GM23338 (cell line): Measurements from ENCODE around the gene PRPF31. TPM values are rescaled to one million over a fixed set of nuclear protein-coding genes. Genes with fewer than 3 reads are reported as not detected.

Experiments
- ATAC-seq: fragments of 200-7000 bp; cut with Tn5 transposase; 3 replicates; pipeline ENCODE4 v1.9.1; 2020
- DNase-seq: peaks from one replicate; pipeline ENCODE4 v3.0.0-alpha.2; 2015; ENCODE audit warnings: low spot score
- H2AFZ ChIP-seq: fragments of 200-600 bp; sonication (generic); 2 replicates; pipeline ENCODE4 v1.8.0; 2016; ENCODE audit warnings: antibody characterized with exemption, mild to moderate bottlenecking, moderate library complexity
- H3F3A ChIP-seq: fragments of 200-600 bp; sonication (generic); replicated peaks from 2 replicates; pipeline ENCODE4 v1.8.0; 2017; ENCODE audit warnings: antibody characterized with exemption, mixed run types, low read depth
- H3K27ac ChIP-seq: fragments of 200-600 bp; sonication (generic); 2 replicates; pipeline ENCODE4 v1.6.1; 2016; ENCODE audit warnings: low read depth
- H3K27me3 ChIP-seq: fragments of 200-600 bp; sonication (generic); 2 replicates; pipeline ENCODE4 v1.8.0; 2016; ENCODE audit warnings: mild to moderate bottlenecking, mixed run types, moderate library complexity; ENCODE audit not compliant: insufficient read depth
- H3K36me3 ChIP-seq: fragments of 200-600 bp; sonication (generic); 2 replicates; pipeline ENCODE4 v1.8.0; 2016; ENCODE audit warnings: mild to moderate bottlenecking; ENCODE audit not compliant: insufficient read depth
- H3K4me1 ChIP-seq: fragments of 200-600 bp; sonication (generic); 2 replicates; pipeline ENCODE4 v1.8.0; 2016; ENCODE audit warnings: mild to moderate bottlenecking, moderate library complexity; ENCODE audit not compliant: insufficient read depth
- H3K4me2 ChIP-seq: fragments of 200-600 bp; sonication (generic); 2 replicates; pipeline ENCODE4 v1.7.1; 2017; ENCODE audit warnings: mixed run types
- H3K4me3 ChIP-seq: fragments of 200-600 bp; sonication (generic); 2 replicates; pipeline ENCODE4 v1.6.1; 2016; ENCODE audit warnings: mixed run types
- H3K79me2 ChIP-seq: fragments of 200-600 bp; sonication (generic); replicated peaks from 2 replicates; pipeline ENCODE4 v1.8.0; 2017; ENCODE audit warnings: mild to moderate bottlenecking; ENCODE audit not compliant: insufficient read depth
- H3K9me2 ChIP-seq: fragments of 200-600 bp; sonication (generic); 2 replicates; pipeline ENCODE4 v1.8.0; 2017; ENCODE audit not compliant: insufficient read depth
- H4K20me1 ChIP-seq: fragments of 200-600 bp; sonication (generic); replicated peaks from 2 replicates; pipeline ENCODE4 v1.8.0; 2017; ENCODE audit warnings: mild to moderate bottlenecking; ENCODE audit not compliant: insufficient read depth
- H3K27ac Mint-ChIP-seq: 2 replicates; pipeline ENCODE4 v1.8.0; 2020; ENCODE audit warnings: inconsistent platforms, mild to moderate bottlenecking, moderate library complexity, mixed read lengths
- H3K27me3 Mint-ChIP-seq: 3 replicates; pipeline ENCODE4 v1.8.0; 2022; ENCODE audit warnings: low read depth, mild to moderate bottlenecking, moderate library complexity, mixed read lengths, inconsistent platforms; ENCODE audit not compliant: insufficient read depth, poor library complexity
- H3K36me3 Mint-ChIP-seq: 3 replicates; pipeline ENCODE4 v1.8.0; 2021; ENCODE audit warnings: low read depth, mild to moderate bottlenecking, inconsistent platforms, moderate library complexity, mixed read lengths
- H3K4me1 Mint-ChIP-seq: 3 replicates; pipeline ENCODE4 v1.8.0; 2020; ENCODE audit warnings: mild to moderate bottlenecking, inconsistent platforms, mixed read lengths
- H3K4me3 Mint-ChIP-seq: 3 replicates; pipeline ENCODE4 v1.8.0; 2021; ENCODE audit warnings: moderate library complexity, mild to moderate bottlenecking, inconsistent platforms, mixed read lengths
- H3K9me3 Mint-ChIP-seq: 3 replicates; pipeline ENCODE4 v1.8.0; 2020; ENCODE audit warnings: moderate library complexity, mild to moderate bottlenecking, inconsistent platforms, mixed read lengths
- NANOG ChIP-seq: IDR thresholded peaks from 2 replicates; pipeline ENCODE4 v1.6.1; 2016; ENCODE audit warnings: antibody characterized with exemption, borderline replicate concordance
- polyA plus RNA-seq: library from polyadenylated mRNA; unstranded; fragments of >200 nt; fragmentation: Nextera tagmentation; extraction: Ambion mirVana; gene quantifications from 2 replicates; pipeline ENCODE4 v1.2.1, GENCODE V29; 2016
- total RNA-seq: library from RNA; depleted of rRNA; stranded (reverse); fragments of >200 nt; shearing (Covaris generic); gene quantifications from 2 replicates; pipeline ENCODE4 v1.2.3, GENCODE V29; 2014
- TF ChIP-seq, protein P1 (sequence below): fragments of 250-450 bp; sonication (Bioruptor Pico); IDR thresholded peaks from 2 replicates; pipeline ENCODE4 v1.5.0; 2020; ENCODE audit warnings: mild to moderate bottlenecking, moderate library complexity
- TF ChIP-seq, protein P2 (sequence below), 2 experiments: fragments of 200-600 bp in 1 of 2; sonication (generic) in 1 of 2; conservative IDR thresholded peaks; 2 replicates each; pipeline versions ENCODE4 v1.5.1 to v1.6.1; 2016 to 2017; ENCODE audit warnings: antibody characterized with exemption in 2 of 2, low read depth in 2 of 2, mild to moderate bottlenecking in 2 of 2, moderate library complexity in 1 of 2

The PRPF31 gene
- total and polyA plus RNA-seq, 2 experiments from 2014 or later, result 83.3 to 94.2 TPM

GRCh38 chr19:54160854-54161253 is 45.3 kb downstream of the PRPF31 start (continued):
- TF ChIP-seq, protein P1, sequence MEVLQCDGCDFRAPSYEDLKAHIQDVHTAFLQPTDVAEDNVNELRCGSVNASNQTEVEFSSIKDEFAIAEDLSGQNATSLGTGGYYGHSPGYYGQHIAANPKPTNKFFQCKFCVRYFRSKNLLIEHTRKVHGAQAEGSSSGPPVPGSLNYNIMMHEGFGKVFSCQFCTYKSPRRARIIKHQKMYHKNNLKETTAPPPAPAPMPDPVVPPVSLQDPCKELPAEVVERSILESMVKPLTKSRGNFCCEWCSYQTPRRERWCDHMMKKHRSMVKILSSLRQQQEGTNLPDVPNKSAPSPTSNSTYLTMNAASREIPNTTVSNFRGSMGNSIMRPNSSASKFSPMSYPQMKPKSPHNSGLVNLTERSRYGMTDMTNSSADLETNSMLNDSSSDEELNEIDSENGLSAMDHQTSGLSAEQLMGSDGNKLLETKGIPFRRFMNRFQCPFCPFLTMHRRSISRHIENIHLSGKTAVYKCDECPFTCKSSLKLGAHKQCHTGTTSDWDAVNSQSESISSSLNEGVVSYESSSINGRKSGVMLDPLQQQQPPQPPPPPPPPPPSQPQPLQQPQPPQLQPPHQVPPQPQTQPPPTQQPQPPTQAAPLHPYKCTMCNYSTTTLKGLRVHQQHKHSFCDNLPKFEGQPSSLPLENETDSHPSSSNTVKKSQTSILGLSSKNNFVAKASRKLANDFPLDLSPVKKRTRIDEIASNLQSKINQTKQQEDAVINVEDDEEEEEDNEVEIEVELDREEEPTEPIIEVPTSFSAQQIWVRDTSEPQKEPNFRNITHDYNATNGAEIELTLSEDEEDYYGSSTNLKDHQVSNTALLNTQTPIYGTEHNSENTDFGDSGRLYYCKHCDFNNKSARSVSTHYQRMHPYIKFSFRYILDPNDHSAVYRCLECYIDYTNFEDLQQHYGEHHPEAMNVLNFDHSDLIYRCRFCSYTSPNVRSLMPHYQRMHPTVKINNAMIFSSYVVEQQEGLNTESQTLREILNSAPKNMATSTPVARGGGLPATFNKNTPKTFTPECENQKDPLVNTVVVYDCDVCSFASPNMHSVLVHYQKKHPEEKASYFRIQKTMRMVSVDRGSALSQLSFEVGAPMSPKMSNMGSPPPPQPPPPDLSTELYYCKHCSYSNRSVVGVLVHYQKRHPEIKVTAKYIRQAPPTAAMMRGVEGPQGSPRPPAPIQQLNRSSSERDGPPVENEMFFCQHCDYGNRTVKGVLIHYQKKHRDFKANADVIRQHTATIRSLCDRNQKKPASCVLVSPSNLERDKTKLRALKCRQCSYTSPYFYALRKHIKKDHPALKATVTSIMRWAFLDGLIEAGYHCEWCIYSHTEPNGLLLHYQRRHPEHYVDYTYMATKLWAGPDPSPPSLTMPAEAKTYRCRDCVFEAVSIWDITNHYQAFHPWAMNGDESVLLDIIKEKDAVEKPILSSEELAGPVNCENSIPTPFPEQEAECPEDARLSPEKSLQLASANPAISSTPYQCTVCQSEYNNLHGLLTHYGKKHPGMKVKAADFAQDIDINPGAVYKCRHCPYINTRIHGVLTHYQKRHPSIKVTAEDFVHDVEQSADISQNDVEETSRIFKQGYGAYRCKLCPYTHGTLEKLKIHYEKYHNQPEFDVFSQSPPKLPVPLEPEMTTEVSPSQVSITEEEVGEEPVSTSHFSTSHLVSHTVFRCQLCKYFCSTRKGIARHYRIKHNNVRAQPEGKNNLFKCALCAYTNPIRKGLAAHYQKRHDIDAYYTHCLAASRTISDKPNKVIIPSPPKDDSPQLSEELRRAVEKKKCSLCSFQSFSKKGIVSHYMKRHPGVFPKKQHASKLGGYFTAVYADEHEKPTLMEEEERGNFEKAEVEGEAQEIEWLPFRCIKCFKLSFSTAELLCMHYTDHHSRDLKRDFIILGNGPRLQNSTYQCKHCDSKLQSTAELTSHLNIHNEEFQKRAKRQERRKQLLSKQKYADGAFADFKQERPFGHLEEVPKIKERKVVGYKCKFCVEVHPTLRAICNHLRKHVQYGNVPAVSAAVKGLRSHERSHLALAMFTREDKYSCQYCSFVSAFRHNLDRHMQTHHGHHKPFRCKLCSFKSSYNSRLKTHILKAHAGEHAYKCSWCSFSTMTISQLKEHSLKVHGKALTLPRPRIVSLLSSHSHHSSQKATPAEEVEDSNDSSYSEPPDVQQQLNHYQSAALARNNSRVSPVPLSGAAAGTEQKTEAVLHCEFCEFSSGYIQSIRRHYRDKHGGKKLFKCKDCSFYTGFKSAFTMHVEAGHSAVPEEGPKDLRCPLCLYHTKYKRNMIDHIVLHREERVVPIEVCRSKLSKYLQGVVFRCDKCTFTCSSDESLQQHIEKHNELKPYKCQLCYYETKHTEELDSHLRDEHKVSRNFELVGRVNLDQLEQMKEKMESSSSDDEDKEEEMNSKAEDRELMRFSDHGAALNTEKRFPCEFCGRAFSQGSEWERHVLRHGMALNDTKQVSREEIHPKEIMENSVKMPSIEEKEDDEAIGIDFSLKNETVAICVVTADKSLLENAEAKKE (CRISPR knock-in tag), result no peak
- TF ChIP-seq, protein P2, sequence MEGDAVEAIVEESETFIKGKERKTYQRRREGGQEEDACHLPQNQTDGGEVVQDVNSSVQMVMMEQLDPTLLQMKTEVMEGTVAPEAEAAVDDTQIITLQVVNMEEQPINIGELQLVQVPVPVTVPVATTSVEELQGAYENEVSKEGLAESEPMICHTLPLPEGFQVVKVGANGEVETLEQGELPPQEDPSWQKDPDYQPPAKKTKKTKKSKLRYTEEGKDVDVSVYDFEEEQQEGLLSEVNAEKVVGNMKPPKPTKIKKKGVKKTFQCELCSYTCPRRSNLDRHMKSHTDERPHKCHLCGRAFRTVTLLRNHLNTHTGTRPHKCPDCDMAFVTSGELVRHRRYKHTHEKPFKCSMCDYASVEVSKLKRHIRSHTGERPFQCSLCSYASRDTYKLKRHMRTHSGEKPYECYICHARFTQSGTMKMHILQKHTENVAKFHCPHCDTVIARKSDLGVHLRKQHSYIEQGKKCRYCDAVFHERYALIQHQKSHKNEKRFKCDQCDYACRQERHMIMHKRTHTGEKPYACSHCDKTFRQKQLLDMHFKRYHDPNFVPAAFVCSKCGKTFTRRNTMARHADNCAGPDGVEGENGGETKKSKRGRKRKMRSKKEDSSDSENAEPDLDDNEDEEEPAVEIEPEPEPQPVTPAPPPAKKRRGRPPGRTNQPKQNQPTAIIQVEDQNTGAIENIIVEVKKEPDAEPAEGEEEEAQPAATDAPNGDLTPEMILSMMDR (conservative IDR thresholded peaks at IDR 0.05; ENCODE audit: low read depth in 2 of 2), result no peak
- TF ChIP-seq NANOG, result no peak

GRCh38 chr19:54162241-54162805 is 46.8 kb downstream of the PRPF31 start:
- peak overlapping the region; percentile 76 for H3K4me2 ChIP-seq
- H3K27ac Mint-ChIP-seq, result peak overlapping the region; percentile 90; the same call in 1 of the 2 replicates
- TF ChIP-seq, protein P1 (CRISPR knock-in tag), result no peak

More at GRCh38 chr19:54162241-54162805, 46.8 kb downstream of the PRPF31 start:
- no peaks in the 10 kb centered on the region for H3K9me2 ChIP-seq
- ATAC-seq (peak; percentile 17), DNase-seq (peak; percentile 90)
- H3K27ac ChIP-seq, result no peak overlapping the region
- peaks cover 2% of the 10 kb centered on the region; the same call in 2 of the 3 replicates for H3K9me3 Mint-ChIP-seq
- H3K36me3 ChIP-seq, result no peaks in the 10 kb centered on the region
- H3K36me3 Mint-ChIP-seq, result peaks cover 8% of the 10 kb centered on the region
- peaks cover 9% of the 10 kb centered on the region; the same call in 1 of the 2 replicates for H3K79me2 ChIP-seq
- peak overlapping the region; percentile 86 for H3K4me3 Mint-ChIP-seq
- H3K27me3 Mint-ChIP-seq, result peaks cover 48% of the 10 kb centered on the region
- H2AFZ ChIP-seq, result no peak overlapping the region
- H4K20me1 ChIP-seq, result peaks cover 2% of the 10 kb centered on the region; the same call in 1 of the 2 replicates
- H3K4me1 ChIP-seq, result peaks cover 8% of the 10 kb centered on the region; the same call in 1 of the 2 replicates
- peaks cover 39% of the 10 kb centered on the region for H3K4me1 Mint-ChIP-seq
- peak overlapping the region; percentile 58 for H3K4me3 ChIP-seq
- H3K27me3 ChIP-seq, result peaks cover 7% of the 10 kb centered on the region; the same call in 1 of the 2 replicates
- H3F3A ChIP-seq, result peaks cover 27% of the 10 kb centered on the region
